Hypothalamus (tissue), 51 donors: ENCODE measurements around the gene SMIM27.
A peak's percentile ranks its signal among the peaks of the same experiment; 100 is the strongest.
"Not testable (repeated sequence)": the region's sequence is repeated elsewhere in the genome, so short reads cannot be mapped to it uniquely, and the experiment has no call there.

Experiments
- DNase-seq, 51 donors: peaks; one replicate each; lab custom pipeline; 2025; lab: John Stamatoyannopoulos, UW

SMIM27 gene, protein sequence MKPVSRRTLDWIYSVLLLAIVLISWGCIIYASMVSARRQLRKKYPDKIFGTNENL

DNA sequence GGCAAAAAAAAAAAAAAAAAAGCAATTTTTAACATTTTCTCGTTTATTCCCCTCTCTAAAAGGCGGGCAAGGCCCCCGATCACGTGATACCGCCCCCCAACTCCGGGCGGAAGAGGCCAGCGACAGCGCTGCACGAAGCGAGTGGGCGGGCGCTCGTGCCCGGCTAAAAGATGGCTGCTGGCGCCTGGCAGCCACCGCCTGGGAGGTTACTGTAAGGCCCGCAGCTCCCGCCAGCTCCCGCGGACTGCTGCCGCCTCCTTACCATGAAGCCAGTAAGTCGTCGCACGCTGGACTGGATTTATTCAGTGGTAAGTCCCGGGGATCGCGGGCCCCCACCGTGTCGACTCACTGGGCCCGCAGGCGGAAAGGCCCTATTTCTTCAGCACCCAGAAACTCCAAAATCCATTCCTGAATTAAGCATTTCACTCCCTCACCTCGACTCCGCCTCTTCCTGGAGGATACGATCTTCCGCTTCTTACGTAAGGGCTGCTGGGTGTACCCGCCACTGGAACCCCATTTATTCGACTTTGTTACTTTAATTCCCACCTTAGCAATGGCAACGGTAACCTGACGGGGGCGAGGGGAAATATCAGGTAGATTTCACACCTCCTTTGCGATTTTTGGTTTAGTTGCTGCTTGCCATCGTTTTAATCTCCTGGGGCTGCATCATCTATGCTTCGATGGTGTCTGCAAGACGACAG lies at the start of gene SMIM27, which contains the start of gene TOPORS:
Gene SMIM27, plus strand, starts transcription at position 156 of the 701 bp plus-strand sequence. Its CDS starts 108 bp downstream, at position 264.
Gene TOPORS, minus strand, starts transcription at position 415 of the 701 bp plus-strand sequence. Its CDS starts 150 bp downstream, at position 265.
- peak; percentile 49 to 98 (median 87) for DNase-seq

DNA sequence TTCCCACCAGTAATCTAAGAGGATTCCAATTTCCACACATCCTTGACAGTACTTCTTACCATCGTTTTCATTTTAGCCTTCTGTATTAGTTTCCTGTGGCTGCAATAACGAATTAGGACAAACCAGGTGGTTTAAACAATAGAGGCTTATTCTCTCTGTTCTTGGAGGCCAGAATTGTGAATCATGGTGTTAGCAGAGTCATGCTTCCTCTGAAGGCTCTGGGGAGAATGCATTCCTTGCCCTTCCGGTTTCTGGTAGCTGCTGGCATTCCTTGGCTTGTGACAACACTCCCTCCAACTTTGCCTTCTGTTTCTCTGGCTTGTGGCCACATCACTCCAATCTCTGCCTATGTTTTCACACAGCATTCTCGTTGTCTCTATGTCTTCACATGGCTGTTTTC lies 49.7 kb upstream of the SMIM27 start:
- DNase-seq: no peak

DNA sequence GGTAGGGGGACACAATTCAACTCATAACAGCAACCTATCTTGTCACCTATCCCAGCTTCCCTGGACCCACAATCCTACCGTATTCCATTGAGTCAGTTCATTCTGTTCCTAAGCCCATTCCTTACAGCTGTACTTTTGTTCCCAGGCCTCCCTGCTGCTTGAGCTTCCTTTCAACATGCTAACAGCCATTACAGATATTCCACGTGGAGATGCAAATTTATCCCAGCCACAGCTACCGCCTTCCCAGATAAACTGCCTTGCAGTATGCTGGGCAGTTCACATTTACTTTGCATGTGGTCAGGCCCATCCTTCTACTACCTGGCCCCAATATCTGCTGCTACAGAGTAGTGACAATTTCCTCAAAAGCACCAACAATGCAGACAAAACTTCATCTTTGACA lies 49.1 kb upstream of the SMIM27 start:
- DNase-seq: no peak

DNA sequence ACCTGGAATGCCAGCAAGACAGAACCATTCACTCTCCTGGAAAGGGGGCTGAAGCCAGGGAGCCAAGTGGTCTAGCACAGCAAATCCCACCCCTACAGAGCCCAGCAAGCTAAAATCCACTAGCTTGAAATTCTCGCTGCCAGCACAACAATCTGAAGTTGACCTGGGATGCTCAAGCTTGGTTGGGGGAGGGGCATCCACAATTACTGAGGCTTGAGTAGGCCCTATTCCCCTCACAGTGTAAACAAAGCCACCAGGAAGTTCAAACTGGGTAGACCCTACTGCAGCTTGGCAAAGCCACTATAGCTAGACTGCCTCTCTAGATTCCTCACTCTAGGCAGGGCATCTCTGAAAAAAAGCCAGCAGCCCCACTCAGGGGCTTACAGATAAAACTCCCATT lies 43.4 kb upstream of the SMIM27 start:
- no peak for DNase-seq

DNA sequence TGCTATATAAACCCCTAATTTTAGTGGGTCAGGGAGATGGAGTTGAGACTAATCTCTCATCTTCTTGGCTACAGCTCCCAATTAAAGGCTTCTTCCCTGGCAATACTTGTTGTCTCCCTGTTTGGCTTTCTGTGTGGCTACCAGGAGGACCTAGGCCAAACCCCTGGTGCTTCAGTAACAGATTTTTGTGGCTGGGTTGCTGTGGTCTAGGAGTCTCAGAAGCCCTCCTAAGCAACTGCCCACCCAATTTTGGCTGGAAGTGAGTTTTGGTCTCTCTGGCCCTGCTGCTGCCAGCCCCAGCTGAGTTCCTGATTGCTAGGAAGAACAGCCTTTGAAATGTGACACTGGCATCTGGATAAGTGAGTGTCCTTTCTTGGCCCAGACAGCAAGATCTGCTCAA lies 35.9 kb upstream of the SMIM27 start:
- no peak for DNase-seq

DNA sequence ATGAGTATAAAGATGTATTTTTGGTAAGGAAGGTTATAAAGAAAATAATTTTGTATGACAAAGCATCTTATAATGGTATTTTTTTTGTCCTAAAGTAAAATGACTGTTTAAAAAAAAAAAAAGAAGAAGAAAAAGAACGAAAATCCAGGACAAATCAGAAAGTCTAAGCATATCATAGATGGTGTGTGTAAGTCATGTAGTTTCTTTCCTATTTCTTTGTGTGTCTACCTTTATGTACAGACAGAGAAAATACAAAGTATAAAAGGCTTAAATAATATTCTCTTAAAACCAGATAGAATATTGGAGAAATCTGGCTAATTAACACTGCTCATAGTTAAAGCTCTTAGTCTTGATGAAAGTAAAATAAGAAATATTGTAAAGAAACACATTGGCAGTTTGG lies 33.9 kb upstream of the SMIM27 start:
- no peak for DNase-seq

DNA sequence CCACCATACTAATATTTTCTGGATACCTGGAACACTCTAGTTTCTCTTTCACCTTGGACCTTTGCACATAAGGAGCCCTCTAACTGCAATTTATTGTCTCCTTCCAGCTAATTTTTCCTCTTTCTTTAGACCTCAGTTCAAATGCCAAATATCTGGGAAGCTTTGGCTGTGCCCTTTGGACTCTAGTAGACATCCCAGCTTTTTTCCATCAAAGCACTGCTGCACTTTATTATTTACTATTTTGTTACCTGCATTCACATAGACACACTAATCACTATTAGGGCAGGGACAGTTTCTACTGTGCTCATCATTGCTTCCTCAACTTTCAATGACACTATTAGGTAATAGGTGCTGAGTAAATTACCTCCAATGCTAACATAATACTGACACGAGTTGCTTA lies 28.2 kb upstream of the SMIM27 start:
- DNase-seq: no peak

DNA sequence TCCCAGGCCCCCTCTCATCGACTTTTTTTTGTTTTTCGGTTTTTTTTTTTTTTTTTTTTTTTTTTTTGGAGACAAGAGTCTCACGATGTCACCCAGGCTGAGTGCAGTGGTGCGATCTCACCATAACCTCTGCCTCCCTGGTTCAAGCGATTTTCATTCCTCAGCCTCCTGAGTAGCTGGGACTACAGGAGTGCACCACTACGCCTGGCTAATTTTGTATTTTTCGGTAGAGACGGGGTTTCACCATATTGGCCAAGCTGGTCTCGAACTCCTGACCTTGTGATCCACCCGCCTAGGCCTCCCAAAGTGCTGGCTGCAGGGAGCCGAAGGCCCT lies 27.6 kb upstream of the SMIM27 start:
- DNase-seq: not testable (repeated sequence)

DNA sequence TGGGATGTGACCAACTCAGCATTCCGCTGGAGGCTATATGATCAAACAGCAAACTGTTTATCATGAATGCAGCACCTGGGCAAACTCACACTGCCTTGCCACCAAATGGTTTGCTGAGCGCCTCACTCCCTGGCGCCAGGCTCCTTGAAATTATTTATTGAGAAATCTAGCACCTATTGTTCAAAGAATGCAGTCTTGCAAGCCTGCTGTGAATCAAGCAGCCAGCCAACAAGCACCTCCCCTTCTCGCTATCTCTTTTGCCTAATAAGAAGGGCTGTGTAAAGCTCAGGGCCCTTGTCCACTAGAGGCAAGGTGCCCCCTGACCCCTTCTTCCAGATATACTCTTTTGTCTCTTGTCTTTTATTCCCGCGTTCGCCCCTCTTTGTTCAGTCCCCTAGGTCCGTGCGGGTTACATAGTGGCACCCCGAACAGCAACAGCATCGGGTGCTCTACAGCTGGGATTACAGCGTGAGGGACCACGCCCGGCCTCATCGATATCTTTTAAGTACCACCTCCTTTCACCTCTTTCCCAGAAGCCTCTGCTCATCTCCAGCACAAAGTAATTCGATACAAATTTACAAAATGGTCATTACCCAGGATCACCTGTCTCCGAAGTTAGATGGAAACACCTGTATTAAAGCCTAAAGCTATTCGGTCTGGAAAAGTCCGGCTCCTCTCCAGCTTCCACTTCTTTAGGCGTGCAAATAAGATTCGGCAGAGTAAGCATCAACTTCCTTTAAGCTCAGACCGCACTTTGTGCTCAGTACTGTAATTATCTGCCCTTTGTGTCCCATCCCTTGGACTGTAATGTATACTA lies 27.0 kb upstream of the SMIM27 start:
- peak in 7 of 51 donors; percentile 11 to 34 (median 22) for DNase-seq

DNA sequence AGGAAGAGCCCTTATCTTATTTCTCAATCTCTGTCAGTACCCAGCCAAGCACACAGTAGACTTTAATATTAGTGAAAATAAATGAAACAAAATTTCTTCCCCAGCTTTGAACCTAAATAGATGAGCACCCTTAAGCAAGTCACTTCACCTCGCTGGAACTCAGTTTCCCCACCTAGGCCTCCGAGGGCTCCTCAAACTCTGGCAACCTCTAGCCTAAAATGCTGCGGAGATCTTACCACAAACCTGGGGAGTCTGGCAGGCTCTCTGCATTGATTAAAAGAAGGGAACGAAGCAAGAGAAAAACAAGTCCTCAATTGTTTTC lies 26.5 kb upstream of the SMIM27 start:
- DNase-seq: peak in 1 of 51 donors; percentile 75

DNA sequence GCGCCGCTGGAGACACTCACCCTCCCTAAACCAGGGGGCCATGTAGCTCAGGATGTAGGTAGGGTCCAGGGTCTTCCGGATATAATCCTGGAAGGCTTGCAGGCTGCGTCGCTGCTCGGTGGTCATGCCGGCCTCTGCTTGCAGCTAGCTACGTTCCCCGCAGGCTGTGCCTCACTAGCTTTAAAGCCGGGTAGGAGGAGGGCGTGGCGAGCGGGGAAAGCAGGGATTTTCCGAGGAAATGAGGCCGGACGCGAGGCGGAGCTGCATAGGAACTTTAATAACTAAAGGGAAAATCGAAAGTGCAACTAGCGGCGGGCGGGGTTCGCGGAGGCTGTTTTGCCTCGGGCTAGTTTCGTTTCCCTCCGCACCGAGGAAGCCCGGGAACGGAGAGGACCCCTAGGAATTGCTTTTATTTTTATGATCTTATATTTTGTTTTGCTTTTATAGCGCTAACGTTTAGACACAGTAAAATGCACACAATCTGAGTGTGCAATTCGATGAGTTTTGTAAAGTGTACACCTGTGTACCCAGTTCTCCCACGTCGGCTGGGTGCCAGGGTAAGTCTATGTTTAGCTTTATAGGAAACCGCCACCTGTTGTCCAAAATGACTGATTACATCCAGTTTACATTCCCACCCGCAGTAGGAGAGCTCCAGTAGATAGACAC lies 26.0 kb upstream of the SMIM27 start, which contains the start of gene RIGI:
Gene RIGI, minus strand, starts transcription at position 156 of the 666 bp plus-strand sequence. Its CDS starts 30 bp downstream, at position 126.
- peak; percentile 27 to 88 (median 73) for DNase-seq

DNA sequence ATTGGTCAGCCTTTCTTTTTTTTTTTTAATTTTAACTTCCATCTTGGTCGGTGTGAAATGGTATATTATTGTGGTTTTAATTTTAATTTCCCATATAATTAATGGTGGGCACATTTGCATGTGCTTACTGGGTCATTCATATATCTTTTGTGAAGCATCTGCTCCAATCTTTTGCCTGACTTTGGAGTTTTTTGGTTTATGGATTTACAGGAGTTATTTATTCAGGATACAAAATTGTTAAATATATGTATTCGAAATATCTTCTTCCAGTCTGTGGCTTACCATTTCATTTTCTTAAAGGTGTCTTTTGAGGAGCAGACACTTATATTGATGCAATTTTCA lies 25.4 kb upstream of the SMIM27 start:
- no peak for DNase-seq

DNA sequence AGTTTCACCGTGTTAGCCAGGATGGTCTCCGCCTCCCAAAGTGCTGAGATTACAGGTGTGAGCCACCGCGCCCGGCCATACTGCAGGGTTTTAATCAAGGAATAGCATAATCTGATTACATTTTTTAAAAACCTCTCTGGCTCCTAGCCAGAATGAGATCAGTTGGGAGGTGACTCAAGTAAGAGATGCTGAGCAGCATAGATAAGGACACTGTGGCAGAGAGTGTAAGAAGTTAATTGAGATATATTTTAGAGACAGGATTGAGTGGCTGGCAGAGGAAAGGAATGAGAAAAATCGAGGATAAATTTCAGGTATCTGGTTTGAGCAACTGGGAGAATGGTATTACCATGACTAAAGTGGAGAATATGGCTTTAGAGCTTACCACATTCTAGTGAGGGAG lies 18.8 kb upstream of the SMIM27 start:
- DNase-seq: no peak

DNA sequence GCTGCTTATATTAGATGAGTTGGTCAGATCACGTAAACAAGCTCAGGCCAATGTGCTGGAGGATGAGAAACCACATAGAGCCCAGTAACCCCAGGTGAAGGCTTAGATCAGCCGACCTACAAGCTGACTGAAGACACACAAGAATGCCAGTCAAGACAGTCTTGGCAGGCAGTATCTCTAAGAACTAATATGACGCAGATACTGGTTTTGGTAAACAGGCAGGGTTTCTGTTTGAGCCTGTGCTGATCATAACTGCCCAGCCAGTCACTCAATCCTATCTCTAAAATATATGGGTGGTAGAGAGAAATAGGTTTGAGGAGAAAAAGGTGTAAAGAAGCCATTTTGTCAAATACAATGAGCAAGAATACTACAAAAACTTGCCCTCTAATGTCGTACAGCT lies 18.3 kb upstream of the SMIM27 start:
- DNase-seq: no peak

DNA sequence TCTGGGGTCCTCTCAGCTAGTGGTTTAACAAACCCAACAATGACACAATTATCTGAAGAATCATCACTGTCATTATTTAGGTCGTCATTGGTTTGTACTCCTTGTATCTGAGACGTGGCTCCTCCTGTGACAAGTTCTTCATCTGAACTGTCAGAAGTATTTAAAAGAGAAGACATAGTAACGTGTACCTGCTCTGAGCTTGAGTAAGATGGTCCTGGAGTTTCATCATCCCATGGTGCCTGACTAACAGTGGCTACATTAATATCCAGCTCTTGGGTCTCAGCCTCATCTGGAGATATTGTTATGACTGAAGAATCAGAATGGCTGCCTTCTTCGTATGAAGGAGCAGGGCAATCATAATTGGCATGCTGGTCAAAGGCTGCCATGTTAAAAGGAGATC lies 9.1 kb upstream of the SMIM27 start:
- DNase-seq: no peak

DNA sequence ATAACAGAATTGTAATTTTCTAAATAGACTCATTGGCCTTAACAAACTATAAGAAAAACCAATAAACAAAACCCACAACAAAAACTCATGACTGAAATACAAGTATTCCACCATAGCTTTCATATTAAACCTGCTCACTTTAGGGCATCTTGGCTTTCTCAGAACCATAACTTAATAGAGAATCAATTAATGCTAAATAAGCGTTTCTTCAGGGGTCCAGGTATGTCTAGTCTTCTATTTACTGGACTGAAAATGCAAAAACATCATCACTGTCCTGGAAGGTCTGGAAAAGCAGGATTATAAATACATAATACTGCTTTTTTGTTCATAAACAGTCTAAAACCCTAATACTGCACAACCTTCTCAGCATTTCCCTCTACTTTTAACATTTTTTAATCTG lies 6.2 kb upstream of the SMIM27 start:
- DNase-seq: no peak

DNA sequence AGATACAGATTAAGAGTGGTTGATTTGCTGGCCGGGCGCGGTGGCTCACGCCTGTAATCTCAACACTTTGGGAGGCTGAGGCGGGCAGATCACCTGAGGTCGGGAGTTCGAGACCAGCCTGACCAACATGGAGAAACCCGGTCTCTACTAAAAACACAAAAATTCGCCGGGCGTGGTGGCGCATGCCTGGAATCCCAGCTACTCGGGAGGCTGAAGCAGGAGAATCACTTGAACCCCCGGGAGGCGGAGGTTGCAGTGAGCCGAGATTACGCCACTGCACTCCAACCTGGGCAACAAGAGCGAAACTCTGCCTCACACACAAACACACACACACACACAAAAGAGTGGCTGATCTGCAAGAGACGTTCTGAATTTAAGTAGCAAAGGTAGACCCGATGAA lies 3.9 kb upstream of the SMIM27 start:
- not testable (repeated sequence) for DNase-seq

DNA sequence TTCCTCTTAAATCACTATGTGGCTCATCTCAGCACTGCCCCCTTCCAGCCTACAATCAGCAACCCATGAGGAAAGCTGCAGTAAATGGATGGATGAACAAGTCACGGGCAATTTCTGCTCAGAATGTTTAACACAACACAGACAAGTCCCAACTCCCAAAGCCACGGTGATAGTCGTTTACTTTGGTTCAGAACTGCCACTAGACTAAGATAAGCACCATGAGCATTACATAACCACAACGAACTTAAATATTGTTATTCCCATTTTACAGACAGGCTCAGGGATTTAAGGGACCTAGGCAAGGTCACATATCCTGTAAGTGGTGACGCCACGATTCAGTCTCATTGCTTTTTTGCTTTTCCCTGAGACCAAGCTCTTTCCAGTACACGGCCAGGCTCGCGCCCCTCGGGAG lies 2.0 kb upstream of the SMIM27 start:
- peak in 4 of 51 donors; percentile 4 to 50 (median 35) for DNase-seq

DNA sequence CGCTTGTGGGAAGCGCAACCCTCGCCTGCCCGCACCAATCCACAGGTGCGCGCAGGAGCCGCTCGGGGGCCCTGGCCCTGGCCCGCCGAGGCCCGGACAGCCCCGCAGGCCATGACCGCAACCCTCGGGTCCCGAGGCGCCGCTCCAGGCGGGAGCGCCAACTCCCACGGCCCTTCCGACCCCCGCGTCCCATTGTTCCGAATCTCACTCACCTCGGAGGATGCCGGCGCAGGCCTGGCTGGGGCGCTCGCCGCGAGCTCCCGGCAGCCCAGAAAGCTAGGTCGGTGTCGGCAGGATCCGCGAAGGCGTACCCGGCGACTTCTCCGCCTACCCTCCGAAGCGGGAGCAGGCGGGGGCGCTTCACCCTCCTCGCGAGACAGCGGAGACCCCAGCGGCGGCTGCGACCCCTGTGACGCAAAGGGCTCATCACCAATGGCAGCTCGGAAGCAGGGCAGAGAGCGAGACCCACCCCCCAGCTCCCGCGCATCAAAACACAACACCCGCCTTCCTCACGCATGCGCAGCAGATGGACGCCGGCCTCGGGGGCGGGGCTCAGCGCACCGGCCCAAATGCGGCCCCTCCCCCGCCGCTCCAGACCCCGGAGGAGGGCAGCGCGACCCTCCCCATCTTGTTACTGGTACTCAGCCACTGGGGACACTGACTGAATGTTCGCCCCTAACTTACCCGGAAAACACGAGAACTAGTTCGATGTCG lies 1.4 kb upstream of the SMIM27 start:
- DNase-seq: peak; percentile 71 to 96 (median 92)

DNA sequence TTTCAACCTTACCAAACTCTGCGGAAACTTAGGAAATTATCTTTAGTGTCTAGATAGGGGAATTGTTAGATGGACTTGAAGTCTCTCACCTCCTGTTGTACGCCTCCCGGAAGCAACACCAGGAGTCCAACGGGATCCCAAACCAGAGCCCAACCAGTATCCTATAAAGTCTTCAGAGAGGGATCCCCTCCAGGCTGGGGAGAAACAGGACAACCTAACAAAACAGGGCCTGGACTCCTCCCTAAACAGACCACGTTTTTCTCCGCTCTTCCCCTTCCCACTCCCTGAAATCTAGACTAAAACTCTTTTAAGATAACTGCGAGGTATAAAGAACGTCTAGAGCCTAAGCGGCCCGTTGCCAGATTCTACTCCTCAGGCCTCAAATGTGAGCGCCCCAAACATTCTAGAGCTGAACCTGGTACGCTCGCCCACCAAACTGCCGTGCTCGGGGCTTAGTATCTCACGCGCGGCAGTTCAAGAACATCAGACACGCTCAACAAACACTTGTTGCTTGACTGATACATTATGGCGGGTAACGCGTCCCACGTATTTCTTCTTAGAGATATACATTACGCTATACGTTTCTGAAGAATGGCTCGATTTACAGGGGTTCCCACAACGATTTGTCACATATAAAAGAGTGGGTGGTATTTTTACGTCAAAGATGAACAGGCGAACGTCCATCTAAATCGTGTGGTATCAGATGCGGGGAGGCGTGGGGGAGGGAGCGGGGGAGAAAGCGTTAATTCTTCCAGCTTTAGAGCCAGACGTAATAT lies 663 bp upstream of the SMIM27 start:
- peak in 31 of 51 donors; percentile 9 to 84 (median 35) for DNase-seq
